ENCODE data around the gene IKZF2. TPM values are rescaled to one million over a fixed set of nuclear protein-coding genes. Genes with fewer than 3 reads are reported as not detected.

The IKZF2 gene
- total and polyA plus RNA-seq, 10 of the 15 experiments (the other 5 are each of a cell fraction or from before 2014, with no cell fraction given): 15.2 to 266 (median 87.2) TPM

DNA sequence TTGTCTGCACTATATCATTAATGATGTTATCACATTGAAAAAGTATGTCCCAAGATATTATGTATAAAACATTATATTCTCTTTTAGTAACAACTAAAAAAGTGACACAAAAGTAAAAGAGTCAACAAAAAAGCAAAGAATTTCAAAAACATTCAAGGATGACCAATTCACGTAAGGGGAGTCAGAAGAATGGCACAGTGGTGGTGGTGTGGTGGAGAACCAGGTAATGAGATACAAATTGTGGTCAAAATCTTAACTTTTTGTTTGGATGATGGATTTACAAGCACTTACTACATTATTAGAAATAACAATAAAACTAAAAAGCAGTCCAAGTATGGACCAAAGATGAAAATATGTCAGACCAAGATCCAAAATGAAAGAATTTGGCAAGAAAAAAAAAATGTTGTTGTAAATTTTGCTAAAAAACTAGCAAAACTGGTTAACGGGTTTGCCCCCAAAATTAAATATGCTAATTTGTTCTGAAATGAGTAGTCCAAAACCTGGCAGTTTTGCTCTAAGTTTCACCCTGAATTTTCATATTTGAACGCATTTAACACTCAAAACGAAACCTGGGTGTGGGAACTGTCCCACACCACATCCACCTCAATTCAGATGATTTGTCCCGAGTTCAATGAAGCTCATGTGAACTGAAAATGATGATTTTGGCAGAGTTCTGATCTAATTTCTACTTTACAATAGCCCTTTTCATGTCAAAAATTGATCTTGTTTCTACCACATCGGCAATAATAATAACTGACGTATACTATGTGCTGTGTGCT, 135.8 kb downstream of the IKZF2 start (continued):
- TF ChIP-seq, protein P1, sequence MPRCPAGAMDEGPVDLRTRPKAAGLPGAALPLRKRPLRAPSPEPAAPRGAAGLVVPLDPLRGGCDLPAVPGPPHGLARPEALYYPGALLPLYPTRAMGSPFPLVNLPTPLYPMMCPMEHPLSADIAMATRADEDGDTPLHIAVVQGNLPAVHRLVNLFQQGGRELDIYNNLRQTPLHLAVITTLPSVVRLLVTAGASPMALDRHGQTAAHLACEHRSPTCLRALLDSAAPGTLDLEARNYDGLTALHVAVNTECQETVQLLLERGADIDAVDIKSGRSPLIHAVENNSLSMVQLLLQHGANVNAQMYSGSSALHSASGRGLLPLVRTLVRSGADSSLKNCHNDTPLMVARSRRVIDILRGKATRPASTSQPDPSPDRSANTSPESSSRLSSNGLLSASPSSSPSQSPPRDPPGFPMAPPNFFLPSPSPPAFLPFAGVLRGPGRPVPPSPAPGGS (IDR thresholded peaks at IDR 0.05; ENCODE audit: borderline replicate concordance, insufficient read depth, low read depth, low read length, poor library complexity, severe bottlenecking): peak; percentile 100
- TF ChIP-seq CHD1 (IDR thresholded peaks at IDR 0.05; ENCODE audit: low read depth, low read length) (no peak; the same call in 1 of the 2 replicates), RB1 (IDR thresholded peaks at IDR 0.05; ENCODE audit: borderline replicate concordance) (no peak), KDM1A (IDR thresholded peaks at IDR 0.05; ENCODE audit: borderline replicate concordance) (no peak), PAX5 (IDR thresholded peaks at IDR 0.05; ENCODE audit: borderline replicate concordance, low read depth, low read length) (peak; percentile 83), ZNF384 (IDR thresholded peaks at IDR 0.05; ENCODE audit: borderline replicate concordance, low read depth, low read length) (peak; percentile 59), MYC (IDR thresholded peaks at IDR 0.05; ENCODE audit: insufficient read depth, insufficient read length, insufficient replicate concordance, low read length, severe bottlenecking) (no peak), SREBF1 (IDR thresholded peaks at IDR 0.05; ENCODE audit: low read length) (peak; percentile 72; the same call in 1 of the 2 replicates), LARP7 (IDR thresholded peaks at IDR 0.05) (no peak), ESRRA (IDR thresholded peaks at IDR 0.05; ENCODE audit: low read length) (no peak), CEBPB (IDR thresholded peaks at IDR 0.05; ENCODE audit: borderline replicate concordance in 1 of 2, low read depth in 2 of 2, low read length in 2 of 2) (0 out of 4 replicates have a peak, but pooled peaks of 1 of the 2 experiments have one; percentile 77)
- TF ChIP-seq, protein P2, sequence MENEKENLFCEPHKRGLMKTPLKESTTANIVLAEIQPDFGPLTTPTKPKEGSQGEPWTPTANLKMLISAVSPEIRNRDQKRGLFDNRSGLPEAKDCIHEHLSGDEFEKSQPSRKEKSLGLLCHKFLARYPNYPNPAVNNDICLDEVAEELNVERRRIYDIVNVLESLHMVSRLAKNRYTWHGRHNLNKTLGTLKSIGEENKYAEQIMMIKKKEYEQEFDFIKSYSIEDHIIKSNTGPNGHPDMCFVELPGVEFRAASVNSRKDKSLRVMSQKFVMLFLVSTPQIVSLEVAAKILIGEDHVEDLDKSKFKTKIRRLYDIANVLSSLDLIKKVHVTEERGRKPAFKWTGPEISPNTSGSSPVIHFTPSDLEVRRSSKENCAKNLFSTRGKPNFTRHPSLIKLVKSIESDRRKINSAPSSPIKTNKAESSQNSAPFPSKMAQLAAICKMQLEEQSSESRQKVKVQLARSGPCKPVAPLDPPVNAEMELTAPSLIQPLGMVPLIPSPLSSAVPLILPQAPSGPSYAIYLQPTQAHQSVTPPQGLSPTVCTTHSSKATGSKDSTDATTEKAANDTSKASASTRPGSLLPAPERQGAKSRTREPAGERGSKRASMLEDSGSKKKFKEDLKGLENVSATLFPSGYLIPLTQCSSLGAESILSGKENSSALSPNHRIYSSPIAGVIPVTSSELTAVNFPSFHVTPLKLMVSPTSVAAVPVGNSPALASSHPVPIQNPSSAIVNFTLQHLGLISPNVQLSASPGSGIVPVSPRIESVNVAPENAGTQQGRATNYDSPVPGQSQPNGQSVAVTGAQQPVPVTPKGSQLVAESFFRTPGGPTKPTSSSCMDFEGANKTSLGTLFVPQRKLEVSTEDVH (IDR thresholded peaks at IDR 0.05; ENCODE audit: low read depth, partially characterized antibody): peak; percentile 26
- TF ChIP-seq, protein P3, sequence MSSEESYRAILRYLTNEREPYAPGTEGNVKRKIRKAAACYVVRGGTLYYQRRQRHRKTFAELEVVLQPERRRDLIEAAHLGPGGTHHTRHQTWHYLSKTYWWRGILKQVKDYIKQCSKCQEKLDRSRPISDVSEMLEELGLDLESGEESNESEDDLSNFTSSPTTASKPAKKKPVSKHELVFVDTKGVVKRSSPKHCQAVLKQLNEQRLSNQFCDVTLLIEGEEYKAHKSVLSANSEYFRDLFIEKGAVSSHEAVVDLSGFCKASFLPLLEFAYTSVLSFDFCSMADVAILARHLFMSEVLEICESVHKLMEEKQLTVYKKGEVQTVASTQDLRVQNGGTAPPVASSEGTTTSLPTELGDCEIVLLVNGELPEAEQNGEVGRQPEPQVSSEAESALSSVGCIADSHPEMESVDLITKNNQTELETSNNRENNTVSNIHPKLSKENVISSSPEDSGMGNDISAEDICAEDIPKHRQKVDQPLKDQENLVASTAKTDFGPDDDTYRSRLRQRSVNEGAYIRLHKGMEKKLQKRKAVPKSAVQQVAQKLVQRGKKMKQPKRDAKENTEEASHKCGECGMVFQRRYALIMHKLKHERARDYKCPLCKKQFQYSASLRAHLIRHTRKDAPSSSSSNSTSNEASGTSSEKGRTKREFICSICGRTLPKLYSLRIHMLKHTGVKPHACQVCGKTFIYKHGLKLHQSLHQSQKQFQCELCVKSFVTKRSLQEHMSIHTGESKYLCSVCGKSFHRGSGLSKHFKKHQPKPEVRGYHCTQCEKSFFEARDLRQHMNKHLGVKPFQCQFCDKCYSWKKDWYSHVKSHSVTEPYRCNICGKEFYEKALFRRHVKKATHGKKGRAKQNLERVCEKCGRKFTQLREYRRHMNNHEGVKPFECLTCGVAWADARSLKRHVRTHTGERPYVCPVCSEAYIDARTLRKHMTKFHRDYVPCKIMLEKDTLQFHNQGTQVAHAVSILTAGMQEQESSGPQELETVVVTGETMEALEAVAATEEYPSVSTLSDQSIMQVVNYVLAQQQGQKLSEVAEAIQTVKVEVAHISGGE (CRISPR knock-in tag; IDR thresholded peaks at IDR 0.05): no peak
- TF ChIP-seq, protein P4, sequence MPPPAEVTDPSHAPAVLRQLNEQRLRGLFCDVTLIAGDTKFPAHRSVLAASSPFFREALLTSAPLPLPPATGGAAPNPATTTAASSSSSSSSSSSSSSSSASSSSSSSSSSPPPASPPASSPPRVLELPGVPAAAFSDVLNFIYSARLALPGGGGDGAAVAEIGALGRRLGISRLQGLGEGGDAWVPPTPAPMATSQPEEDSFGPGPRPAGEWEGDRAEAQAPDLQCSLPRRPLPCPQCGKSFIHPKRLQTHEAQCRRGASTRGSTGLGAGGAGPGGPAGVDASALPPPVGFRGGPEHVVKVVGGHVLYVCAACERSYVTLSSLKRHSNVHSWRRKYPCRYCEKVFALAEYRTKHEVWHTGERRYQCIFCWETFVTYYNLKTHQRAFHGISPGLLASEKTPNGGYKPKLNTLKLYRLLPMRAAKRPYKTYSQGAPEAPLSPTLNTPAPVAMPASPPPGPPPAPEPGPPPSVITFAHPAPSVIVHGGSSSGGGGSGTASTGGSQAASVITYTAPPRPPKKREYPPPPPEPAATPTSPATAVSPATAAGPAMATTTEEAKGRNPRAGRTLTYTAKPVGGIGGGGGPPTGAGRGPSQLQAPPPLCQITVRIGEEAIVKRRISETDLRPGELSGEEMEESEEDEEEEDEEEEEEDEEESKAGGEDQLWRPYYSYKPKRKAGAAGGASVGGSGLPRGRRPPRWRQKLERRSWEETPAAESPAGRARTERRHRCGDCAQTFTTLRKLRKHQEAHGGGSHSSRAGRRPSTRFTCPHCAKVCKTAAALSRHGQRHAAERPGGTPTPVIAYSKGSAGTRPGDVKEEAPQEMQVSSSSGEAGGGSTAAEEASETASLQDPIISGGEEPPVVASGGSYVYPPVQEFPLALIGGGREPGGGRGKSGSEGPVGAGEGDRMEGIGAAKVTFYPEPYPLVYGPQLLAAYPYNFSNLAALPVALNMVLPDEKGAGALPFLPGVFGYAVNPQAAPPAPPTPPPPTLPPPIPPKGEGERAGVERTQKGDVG (CRISPR knock-in tag; IDR thresholded peaks at IDR 0.05): no peak
- TF ChIP-seq, protein P5, sequence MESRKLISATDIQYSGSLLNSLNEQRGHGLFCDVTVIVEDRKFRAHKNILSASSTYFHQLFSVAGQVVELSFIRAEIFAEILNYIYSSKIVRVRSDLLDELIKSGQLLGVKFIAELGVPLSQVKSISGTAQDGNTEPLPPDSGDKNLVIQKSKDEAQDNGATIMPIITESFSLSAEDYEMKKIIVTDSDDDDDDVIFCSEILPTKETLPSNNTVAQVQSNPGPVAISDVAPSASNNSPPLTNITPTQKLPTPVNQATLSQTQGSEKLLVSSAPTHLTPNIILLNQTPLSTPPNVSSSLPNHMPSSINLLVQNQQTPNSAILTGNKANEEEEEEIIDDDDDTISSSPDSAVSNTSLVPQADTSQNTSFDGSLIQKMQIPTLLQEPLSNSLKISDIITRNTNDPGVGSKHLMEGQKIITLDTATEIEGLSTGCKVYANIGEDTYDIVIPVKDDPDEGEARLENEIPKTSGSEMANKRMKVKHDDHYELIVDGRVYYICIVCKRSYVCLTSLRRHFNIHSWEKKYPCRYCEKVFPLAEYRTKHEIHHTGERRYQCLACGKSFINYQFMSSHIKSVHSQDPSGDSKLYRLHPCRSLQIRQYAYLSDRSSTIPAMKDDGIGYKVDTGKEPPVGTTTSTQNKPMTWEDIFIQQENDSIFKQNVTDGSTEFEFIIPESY (IDR thresholded peaks at IDR 0.05): no peak

All from GM12878 (cell line).